SK-N-SH treated with all-trans-retinoic acid at 6 μM for 48 hours (cell line): Measurements from ENCODE around the gene FAM167B.

Experiments used
- ATAC-seq: fragments of 200-7000 bp; cut with Tn5 transposase; 3 replicates; pipeline ENCODE4 v1.9.1; 2020; ENCODE audit warnings: mild to moderate bottlenecking, moderate library complexity
- ARNTL ChIP-seq: fragments of 450-650 bp; formaldehyde crosslinking; IDR thresholded peaks from 2 replicates; pipeline ENCODE4 v1.5.0; 2020; ENCODE audit warnings: low read depth, mild to moderate bottlenecking, moderate library complexity, borderline replicate concordance
- BACH2 ChIP-seq: fragments of 250-450 bp; sonication (Bioruptor Pico); IDR thresholded peaks from 2 replicates; pipeline ENCODE4 v1.9.0; 2021; ENCODE audit warnings: mild to moderate bottlenecking, borderline replicate concordance
- CREB5 ChIP-seq: fragments of 250-450 bp; sonication (Bioruptor Pico); IDR thresholded peaks from 2 replicates; pipeline ENCODE4 v1.5.1; 2020; ENCODE audit warnings: low read depth, mild to moderate bottlenecking, moderate library complexity
- CSDC2 ChIP-seq: fragments of 250-450 bp; sonication (Bioruptor Pico); IDR thresholded peaks from 2 replicates; pipeline ENCODE4 v1.5.0; 2020; ENCODE audit warnings: mild to moderate bottlenecking, moderate library complexity
- GLIS3 ChIP-seq: fragments of 250-450 bp; sonication (Bioruptor Pico); IDR thresholded peaks from 2 replicates; pipeline ENCODE4 v1.5.0; 2020; ENCODE audit warnings: mild to moderate bottlenecking, moderate library complexity
- ISL1 ChIP-seq: fragments of 250-450 bp; sonication (Bioruptor Pico); IDR thresholded peaks from 2 replicates; pipeline ENCODE4 v2.1.2; 2022; ENCODE audit warnings: mild to moderate bottlenecking, moderate library complexity
- OSR1 ChIP-seq: fragments of 250-450 bp; sonication (Bioruptor Pico); IDR thresholded peaks from 2 replicates; pipeline ENCODE4 v1.8.0; 2022; ENCODE audit warnings: moderate library complexity, mild to moderate bottlenecking, inconsistent platforms
- PATZ1 ChIP-seq: fragments of 250-450 bp; sonication (Bioruptor Pico); IDR thresholded peaks from 2 replicates; pipeline ENCODE4 v1.8.0; 2020; ENCODE audit warnings: mild to moderate bottlenecking, moderate library complexity, borderline replicate concordance
- POU6F1 ChIP-seq: fragments of 250-450 bp; sonication (Bioruptor Pico); IDR thresholded peaks from 2 replicates; pipeline ENCODE4 v1.8.0; 2021; ENCODE audit warnings: low read depth, mild to moderate bottlenecking, moderate library complexity, borderline replicate concordance
- PPARA ChIP-seq: fragments of 250-450 bp; sonication (Bioruptor Pico); IDR thresholded peaks from 2 replicates; pipeline ENCODE4 v1.5.0; 2020; ENCODE audit warnings: mild to moderate bottlenecking, borderline replicate concordance
- RARB ChIP-seq: fragments of 250-450 bp; sonication (Bioruptor Pico); IDR thresholded peaks from 2 replicates; pipeline ENCODE4 v1.8.0; 2021; ENCODE audit warnings: mild to moderate bottlenecking, moderate library complexity
- SNAI2 ChIP-seq: fragments of 250-450 bp; sonication (Bioruptor Pico); IDR thresholded peaks from 2 replicates; pipeline ENCODE4 v1.5.0; 2020; ENCODE audit warnings: mild to moderate bottlenecking, moderate library complexity
- TCF4 ChIP-seq: fragments of 250-450 bp; sonication (Bioruptor Pico); IDR thresholded peaks from 2 replicates; pipeline ENCODE4 v1.8.0; 2021; ENCODE audit warnings: mild to moderate bottlenecking, moderate library complexity, borderline replicate concordance
- TOX ChIP-seq: fragments of 250-450 bp; sonication (Bioruptor Pico); IDR thresholded peaks from 2 replicates; pipeline ENCODE4 v1.8.0; 2021; ENCODE audit warnings: mild to moderate bottlenecking, moderate library complexity, borderline replicate concordance
- ZFP3 ChIP-seq: fragments of 250-450 bp; sonication (Bioruptor Pico); IDR thresholded peaks from 2 replicates; pipeline ENCODE4 v1.5.0; 2020; ENCODE audit warnings: mild to moderate bottlenecking, moderate library complexity
- ZNF565 ChIP-seq: fragments of 450-650 bp; formaldehyde crosslinking; conservative IDR thresholded peaks from 2 replicates; pipeline ENCODE4 v1.5.0; 2020; ENCODE audit warnings: low read depth, mild to moderate bottlenecking, moderate library complexity
- ZNF70 ChIP-seq: fragments of 450-650 bp; formaldehyde crosslinking; IDR thresholded peaks from 2 replicates; pipeline ENCODE4 v1.5.0; 2020; ENCODE audit warnings: mild to moderate bottlenecking, moderate library complexity
- ZNF8 ChIP-seq: fragments of 450-650 bp; formaldehyde crosslinking; IDR thresholded peaks from 2 replicates; pipeline ENCODE4 v1.5.0; 2020; ENCODE audit warnings: mild to moderate bottlenecking, moderate library complexity
- TF ChIP-seq, protein P1 (sequence below): fragments of 250-450 bp; sonication (Bioruptor Pico); IDR thresholded peaks from 2 replicates; pipeline ENCODE4 v1.5.1; 2021; ENCODE audit warnings: mild to moderate bottlenecking, moderate library complexity

The FAM167B gene

GRCh38 chr1:32200226-32201010 lies 46.6 kb upstream of the FAM167B start, which contains the start of gene CCDC28B:
Gene CCDC28B, plus strand, starts transcription at chr1:32200595. Its CDS starts 1,341 bp downstream, at chr1:32201936.
- peak; percentile 60 for ATAC-seq
- no peak; the same call in 1 of the 2 replicates for TF ChIP-seq PATZ1 (CRISPR knock-in tag)
- TF ChIP-seq ZNF70: no peak
- no peak for TF ChIP-seq CSDC2
- TF ChIP-seq, protein P1, sequence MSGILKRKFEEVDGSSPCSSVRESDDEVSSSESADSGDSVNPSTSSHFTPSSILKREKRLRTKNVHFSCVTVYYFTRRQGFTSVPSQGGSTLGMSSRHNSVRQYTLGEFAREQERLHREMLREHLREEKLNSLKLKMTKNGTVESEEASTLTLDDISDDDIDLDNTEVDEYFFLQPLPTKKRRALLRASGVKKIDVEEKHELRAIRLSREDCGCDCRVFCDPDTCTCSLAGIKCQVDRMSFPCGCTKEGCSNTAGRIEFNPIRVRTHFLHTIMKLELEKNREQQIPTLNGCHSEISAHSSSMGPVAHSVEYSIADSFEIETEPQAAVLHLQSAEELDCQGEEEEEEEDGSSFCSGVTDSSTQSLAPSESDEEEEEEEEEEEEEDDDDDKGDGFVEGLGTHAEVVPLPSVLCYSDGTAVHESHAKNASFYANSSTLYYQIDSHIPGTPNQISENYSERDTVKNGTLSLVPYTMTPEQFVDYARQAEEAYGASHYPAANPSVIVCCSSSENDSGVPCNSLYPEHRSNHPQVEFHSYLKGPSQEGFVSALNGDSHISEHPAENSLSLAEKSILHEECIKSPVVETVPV (CRISPR knock-in tag): 0 out of 2 replicates have a peak, but pooled peaks have one; percentile 6
- no peak for TF ChIP-seq ZFP3 (CRISPR knock-in tag)

- TF ChIP-seq PPARA: no peak
- TF ChIP-seq, protein P1 (CRISPR knock-in tag): no peak
- TF ChIP-seq SNAI2: no peak
- TF ChIP-seq ZNF565 (CRISPR knock-in tag): no peak
- TF ChIP-seq POU6F1 (CRISPR knock-in tag): no peak
- no peak for TF ChIP-seq ZNF8 (CRISPR knock-in tag)
- no peak for TF ChIP-seq TCF4 (CRISPR knock-in tag)
- ATAC-seq: peak; percentile 53
These were observed 45.8 kb upstream of the FAM167B start for GRCh38 chr1:32201011-32201855.

DNA sequence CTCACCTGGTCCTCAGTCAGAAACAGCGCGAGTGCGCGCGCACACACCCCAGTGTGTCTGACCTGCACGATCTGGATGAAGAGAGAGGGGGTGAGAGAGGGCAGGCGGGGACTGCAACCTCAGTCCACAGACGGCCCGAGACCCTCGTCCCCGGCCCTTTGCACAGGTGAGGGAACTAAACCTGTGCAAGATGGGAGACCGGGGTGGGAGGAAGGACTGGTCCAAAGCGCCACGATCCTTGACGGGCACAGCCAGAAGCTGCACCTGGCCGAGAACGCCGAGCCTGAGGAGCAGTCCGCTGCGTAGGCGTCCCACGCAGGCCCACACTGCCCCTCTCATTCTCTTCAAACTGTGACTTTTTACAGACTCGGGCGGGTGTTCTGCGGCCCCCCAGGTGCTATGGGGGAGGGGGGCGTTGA lies 42.1 kb upstream of the FAM167B start:
- ATAC-seq: no peak
- TF ChIP-seq POU6F1 (CRISPR knock-in tag) (no peak), GLIS3 (CRISPR knock-in tag) (no peak), RARB (no peak), ZNF70 (no peak), ISL1 (no peak), CREB5 (CRISPR knock-in tag) (no peak), TOX (CRISPR knock-in tag) (no peak), ZNF8 (CRISPR knock-in tag) (no peak), ZNF565 (CRISPR knock-in tag) (no peak), OSR1 (no peak), PATZ1 (CRISPR knock-in tag) (no peak), CSDC2 (no peak), ZFP3 (CRISPR knock-in tag) (no peak), ARNTL (CRISPR knock-in tag) (no peak), BACH2 (CRISPR knock-in tag) (no peak)
